SKM-1 (cell line): ENCODE results near the gene AGGF1.
"Not testable (repeated sequence)": the region's sequence is repeated elsewhere in the genome, so short reads cannot be mapped to it uniquely, and the experiment has no call there.

Experiments used
- DNase-seq: peaks from one replicate; lab custom pipeline; 2025; ENCODE audit not compliant: unreplicated experiment; lab: John Stamatoyannopoulos, UW

The AGGF1 gene

DNA sequence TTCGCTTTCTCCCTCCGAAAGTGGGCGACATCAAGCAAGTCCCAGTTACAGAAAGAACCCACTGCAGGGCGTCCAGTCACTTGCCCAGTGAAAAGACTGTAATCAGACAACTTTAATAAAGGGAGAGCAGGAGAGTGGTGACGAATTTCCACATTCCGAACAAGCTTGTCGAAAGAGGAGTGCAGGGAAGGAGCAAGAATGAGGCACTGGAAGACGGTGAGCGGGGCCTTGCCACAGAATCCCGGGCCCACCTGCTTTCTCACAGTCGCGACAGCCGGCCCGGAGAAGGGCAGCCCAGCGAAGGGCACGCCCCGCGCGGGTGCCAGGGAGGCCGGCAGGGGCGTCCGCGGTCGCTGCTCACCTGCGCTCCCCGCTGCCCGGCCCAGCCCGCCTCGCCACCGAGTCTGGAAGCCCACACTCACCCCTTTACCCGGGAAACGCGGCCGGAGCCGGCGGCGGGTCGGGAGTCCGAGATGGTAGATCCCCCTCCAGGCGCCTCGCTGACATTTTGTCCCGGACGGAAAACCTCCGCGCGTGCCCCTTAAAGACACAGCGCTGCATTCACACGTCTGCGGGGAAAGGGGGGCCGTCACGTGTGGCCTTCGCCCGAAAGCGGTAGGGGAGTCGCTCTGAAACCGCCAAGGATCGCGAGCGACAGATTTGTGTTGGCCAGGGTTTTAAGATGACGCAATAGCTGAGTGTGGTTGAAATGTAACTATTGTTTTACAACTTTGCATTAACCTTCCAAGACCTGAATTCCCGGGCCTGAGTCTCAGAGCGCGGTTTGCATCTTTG, 56.7 kb downstream of the AGGF1 start, which contains the start of gene ZBED3:
Gene ZBED3 (minus strand): TSS at position 597 of the 795 bp plus-strand sequence. CDS start 9,407 bp downstream, outside the sequence.
- peak; percentile 21 for DNase-seq

DNA sequence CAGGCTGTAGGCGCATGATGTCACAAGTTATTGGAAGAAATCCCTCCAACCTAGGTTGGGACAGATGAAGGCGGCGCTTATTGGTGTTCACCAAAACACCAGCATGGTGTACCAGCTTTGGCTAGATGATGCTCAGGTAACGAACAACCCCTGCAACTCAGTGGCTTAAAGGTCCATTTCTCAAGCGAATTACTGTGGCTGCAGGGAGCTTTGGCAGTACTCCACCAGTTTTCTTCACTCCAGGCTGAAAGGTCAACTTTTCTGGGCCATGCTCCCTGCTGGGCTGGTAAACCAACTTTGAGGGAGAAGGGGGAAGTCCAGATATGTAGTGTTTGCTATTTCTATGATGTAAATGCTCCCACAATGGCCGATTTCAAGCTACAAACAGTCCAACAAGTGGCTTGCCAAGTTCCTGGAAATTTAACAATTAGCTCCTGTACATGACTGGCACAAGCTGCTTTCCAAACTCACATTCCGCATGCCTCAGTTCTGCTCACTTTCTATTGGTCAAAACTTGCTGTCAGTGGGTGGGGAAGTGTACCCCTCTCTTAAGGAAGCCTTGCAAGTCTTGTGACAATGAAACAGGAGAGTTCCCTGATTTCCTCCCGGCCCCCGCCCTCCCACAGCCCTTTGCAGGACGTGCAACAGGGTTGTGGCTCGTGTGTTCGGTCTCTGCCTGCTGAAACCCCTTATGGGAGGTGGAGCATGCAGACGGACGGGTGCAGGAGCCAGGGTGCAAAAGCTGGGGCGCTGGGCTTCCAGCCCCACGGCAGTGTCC, 57.5 kb downstream of the AGGF1 start:
- DNase-seq, result no peak

DNA sequence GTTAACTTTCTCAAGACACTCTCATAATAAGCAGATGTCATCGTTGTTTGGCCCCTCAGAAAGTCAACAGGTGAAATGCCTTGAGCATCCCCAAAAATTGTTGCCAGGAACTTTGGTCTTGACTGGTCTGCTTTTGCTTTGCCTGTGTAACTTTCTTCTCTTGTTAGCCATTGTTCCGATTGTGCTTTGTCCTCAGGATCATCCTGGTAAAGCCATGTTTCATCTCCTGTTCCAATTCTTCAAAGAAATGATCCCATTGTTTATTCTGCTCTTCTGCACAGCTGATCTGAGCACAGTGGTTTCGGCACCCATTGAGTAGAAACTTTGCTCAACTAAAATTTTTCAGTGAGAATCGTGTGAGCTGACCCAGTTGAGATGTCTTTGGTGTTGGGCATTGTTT, 65.0 kb downstream of the AGGF1 start:
- no peak for DNase-seq

DNA sequence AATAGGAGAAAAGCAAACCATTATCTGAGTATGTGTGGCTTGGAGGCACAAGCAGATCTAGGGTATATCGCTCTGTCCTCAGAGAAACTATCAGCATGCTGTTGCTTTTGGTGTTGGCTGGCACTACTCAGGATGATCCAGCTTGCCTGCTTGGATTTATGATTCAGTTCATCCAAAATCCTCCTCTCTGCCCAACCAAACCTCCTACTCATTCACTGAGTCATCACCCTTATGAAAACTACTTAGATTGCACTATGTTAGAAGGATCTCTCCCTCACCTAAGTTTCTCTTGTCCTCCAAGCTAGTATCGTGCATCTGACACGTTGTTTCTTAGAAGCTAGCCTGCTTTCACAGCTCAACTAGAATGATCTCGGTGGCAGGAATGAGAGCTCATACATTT, 71.1 kb downstream of the AGGF1 start:
- DNase-seq, result no peak

DNA sequence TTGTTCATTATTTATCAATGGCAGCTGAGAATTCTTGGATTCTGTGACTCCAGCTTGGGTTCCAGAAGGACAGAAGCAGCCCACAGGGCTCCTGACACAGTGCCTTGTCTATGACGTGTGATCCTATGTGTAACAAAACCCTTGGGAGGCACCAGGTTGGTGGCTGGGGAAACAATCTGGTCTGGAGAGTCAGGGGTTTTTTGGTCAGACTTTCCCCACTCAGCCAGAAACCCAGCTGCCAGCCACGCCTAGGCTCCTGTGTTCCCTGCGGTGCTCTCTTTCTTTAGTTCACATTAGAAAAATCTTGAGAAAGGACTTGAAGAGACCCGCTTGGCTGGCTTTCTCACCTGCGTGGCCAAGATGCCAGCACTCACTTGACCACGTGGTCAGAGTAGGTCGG, 72.3 kb downstream of the AGGF1 start:
- DNase-seq, result no peak

DNA sequence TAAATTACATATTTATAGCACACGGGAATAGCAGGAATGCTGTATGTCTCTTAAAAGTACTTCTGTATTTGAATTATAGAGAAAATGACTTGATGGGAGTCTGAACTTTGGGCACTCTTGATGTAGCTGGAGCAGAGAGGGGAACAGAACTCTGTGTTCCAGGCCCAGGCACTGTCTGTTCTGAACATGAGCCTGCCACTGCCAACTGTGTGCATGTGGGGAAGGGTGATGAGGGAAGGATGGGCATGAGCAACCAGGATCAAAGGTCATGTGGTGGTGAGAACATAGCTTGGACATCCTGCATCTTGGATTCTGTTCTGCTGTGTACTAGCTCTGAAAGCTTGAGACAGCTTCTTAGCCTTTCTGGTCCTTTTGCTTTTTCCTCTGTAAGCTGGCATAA, 73.3 kb downstream of the AGGF1 start:
- DNase-seq, result no peak

DNA sequence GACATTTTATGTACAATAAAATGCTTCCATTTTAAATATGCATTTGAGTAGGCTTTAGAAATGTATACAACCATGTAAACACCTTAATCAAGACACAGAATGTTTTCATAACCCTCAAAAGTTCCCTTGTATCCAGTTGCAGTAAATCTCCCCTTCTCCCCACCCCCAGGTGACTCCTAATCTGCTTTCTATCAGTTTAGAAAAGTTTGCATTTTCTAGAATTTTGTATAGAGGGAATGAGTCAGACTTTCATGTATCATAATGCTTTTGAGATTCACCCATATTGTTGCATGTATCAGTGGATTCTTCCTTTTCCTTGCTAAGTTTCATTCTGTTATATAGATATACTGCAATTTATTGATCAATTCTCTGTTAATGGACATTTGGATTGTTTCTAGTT, 74.6 kb downstream of the AGGF1 start:
- DNase-seq, result no peak

DNA sequence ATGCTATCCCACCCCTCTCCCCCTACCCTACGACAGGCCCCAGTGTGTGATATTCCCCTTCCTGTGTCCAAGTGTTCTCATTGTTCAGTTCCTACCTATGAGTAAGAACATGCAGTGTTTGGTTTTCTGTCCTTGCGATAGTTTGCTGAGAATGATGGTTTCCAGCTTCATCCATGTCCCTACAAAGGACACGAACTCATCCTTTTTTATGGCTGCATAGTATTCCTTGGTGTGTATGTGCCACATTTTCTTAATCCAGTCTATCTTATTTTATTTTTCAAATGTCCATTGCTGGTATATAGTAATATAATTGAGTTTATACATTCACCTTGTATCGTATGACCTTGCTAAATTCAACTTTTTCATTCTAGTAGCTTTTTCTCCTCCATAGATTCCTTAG, 76.8 kb downstream of the AGGF1 start:
- DNase-seq, result not testable (repeated sequence)
